GM10266 (cell line): ENCODE results near the gene AJUBA.

Experiments
- DNase-seq: peaks from one replicate; pipeline ENCODE4 v3.0.0; 2012; ENCODE audit errors: extremely low spot score
- TF ChIP-seq, protein P1 (sequence below): IDR thresholded peaks from 2 replicates; pipeline ENCODE4 v1.5.1; 2012; ENCODE audit warnings: mild to moderate bottlenecking, low read depth; ENCODE audit not compliant: control insufficient read depth, insufficient read depth; ENCODE audit errors: missing control alignments

Gene AJUBA

DNA sequence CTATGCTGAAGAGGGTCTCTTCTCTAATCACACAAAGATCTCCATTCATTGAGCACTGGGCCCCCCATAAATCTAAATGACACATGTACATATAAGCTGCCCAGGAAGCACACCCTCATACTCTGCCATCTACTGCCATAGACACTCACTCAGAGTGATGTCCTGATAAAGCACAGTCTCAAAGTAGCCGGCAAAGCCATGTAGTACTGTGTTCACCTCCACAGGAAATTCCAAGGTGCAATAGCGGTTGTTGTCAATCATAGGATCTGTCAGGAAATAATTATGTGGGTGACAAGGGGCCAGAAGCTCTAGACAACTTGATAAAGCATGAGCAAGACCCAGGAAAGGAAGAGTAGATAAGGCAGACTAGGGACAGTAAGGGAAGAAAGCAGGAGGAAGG lies 60.1 kb downstream of the AJUBA start:
- TF ChIP-seq, protein P1, sequence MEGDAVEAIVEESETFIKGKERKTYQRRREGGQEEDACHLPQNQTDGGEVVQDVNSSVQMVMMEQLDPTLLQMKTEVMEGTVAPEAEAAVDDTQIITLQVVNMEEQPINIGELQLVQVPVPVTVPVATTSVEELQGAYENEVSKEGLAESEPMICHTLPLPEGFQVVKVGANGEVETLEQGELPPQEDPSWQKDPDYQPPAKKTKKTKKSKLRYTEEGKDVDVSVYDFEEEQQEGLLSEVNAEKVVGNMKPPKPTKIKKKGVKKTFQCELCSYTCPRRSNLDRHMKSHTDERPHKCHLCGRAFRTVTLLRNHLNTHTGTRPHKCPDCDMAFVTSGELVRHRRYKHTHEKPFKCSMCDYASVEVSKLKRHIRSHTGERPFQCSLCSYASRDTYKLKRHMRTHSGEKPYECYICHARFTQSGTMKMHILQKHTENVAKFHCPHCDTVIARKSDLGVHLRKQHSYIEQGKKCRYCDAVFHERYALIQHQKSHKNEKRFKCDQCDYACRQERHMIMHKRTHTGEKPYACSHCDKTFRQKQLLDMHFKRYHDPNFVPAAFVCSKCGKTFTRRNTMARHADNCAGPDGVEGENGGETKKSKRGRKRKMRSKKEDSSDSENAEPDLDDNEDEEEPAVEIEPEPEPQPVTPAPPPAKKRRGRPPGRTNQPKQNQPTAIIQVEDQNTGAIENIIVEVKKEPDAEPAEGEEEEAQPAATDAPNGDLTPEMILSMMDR: no peak
- DNase-seq: no peak
